WERI-Rb-1 (cell line): ENCODE data around the gene LLPH.

ENCODE experiments used
- DNase-seq: peaks from one replicate; pipeline ENCODE4 v3.0.0-alpha.2; 2020
- H3K27ac ChIP-seq: fragments of 250-450 bp; sonication (Bioruptor Pico); 2 replicates; pipeline ENCODE4 v1.5.1; 2020; ENCODE audit warnings: mild to moderate bottlenecking, moderate library complexity
- H3K27me3 ChIP-seq: fragments of 250-450 bp; sonication (Bioruptor Pico); 2 replicates; pipeline ENCODE4 v1.5.1; 2021; ENCODE audit warnings: mild to moderate bottlenecking, low read depth, moderate library complexity; ENCODE audit not compliant: insufficient read depth, severe bottlenecking
- H3K36me3 ChIP-seq: fragments of 250-450 bp; sonication (Bioruptor Pico); 2 replicates; pipeline ENCODE4 v1.5.1; 2020; ENCODE audit warnings: mild to moderate bottlenecking, moderate library complexity
- H3K4me3 ChIP-seq: 2 replicates; pipeline ENCODE4 v1.5.1; 2011; ENCODE audit warnings: low read depth, mild to moderate bottlenecking, control low read depth, low read length
- H3K9me3 ChIP-seq: fragments of 250-450 bp; sonication (Bioruptor Pico); 2 replicates; pipeline ENCODE4 v1.5.1; 2021; ENCODE audit warnings: mild to moderate bottlenecking, moderate library complexity; ENCODE audit not compliant: severe bottlenecking
- CTCF ChIP-seq: IDR thresholded peaks from 2 replicates; pipeline ENCODE4 v1.5.1; 2011; ENCODE audit warnings: low read depth, mild to moderate bottlenecking, control low read depth, inconsistent platforms, low read length

Gene LLPH

GRCh38 chr12:66149702-66150398, 19.3 kb upstream of the LLPH start:
- Histone ChIP-seq H3K27me3 (no peaks in the 10 kb centered on the region), H3K36me3 (no peaks in the 10 kb centered on the region), H3K4me3 (no peak overlapping the region), H3K9me3 (no peaks in the 10 kb centered on the region), H3K27ac (no peak overlapping the region)
- TF ChIP-seq CTCF, result no peak
- DNase-seq, result no peak

GRCh38 chr12:66144791-66145754, 14.5 kb upstream of the LLPH start:
- Histone ChIP-seq H3K9me3 (peaks cover under 1% of the 10 kb centered on the region), H3K27ac (no peak overlapping the region), H3K27me3 (no peaks in the 10 kb centered on the region), H3K4me3 (no peak overlapping the region), H3K36me3 (no peaks in the 10 kb centered on the region)
- DNase-seq, result no peak
- TF ChIP-seq CTCF, result peak; percentile 52

- H3K9me3 ChIP-seq, result peaks cover 5% of the 10 kb centered on the region
- no peak overlapping the region for H3K4me3 ChIP-seq
- DNase-seq, result no peak
- no peak for TF ChIP-seq CTCF
- H3K27me3 ChIP-seq, result no peaks in the 10 kb centered on the region
- no peaks in the 10 kb centered on the region; the same call in 1 of the 2 replicates for H3K36me3 ChIP-seq
- H3K27ac ChIP-seq, result no peak overlapping the region
Observed at GRCh38 chr12:66143868-66144267, 13.3 kb upstream of the LLPH start.

GRCh38 chr12:66142826-66143225, 12.3 kb upstream of the LLPH start:
- Histone ChIP-seq H3K36me3 (peaks cover 4% of the 10 kb centered on the region), H3K9me3 (peaks cover 5% of the 10 kb centered on the region), H3K4me3 (no peak overlapping the region), H3K27me3 (no peaks in the 10 kb centered on the region), H3K27ac (no peak overlapping the region)
- DNase-seq, result no peak
- no peak for TF ChIP-seq CTCF

GRCh38 chr12:66141299-66141698, 10.7 kb upstream of the LLPH start:
- H3K36me3 ChIP-seq, result peaks cover 15% of the 10 kb centered on the region
- H3K9me3 ChIP-seq, result peaks cover 5% of the 10 kb centered on the region
- DNase-seq, result no peak
- no peak for TF ChIP-seq CTCF
- no peak overlapping the region for H3K4me3 ChIP-seq
- no peak overlapping the region for H3K27ac ChIP-seq
- H3K27me3 ChIP-seq, result no peaks in the 10 kb centered on the region
